OCI-LY7 (cell line): Measurements from ENCODE around the gene RAB11FIP4.

Experiments
- CTCF ChIP-seq: fragments of 200-600 bp; sonication (generic); conservative IDR thresholded peaks from 2 replicates; pipeline ENCODE4 v1.5.1; 2014; ENCODE audit warnings: mild to moderate bottlenecking, antibody characterized with exemption, low read length, moderate library complexity, mixed read lengths
- EZH2phosphoT487 ChIP-seq: fragments of 200-600 bp; sonication (generic); IDR thresholded peaks from 2 replicates; pipeline ENCODE4 v1.6.1; 2018; ENCODE audit warnings: low read depth, borderline replicate concordance, mild to moderate bottlenecking, mixed run types, antibody characterized with exemption, low read length, moderate library complexity, mixed read lengths

GRCh38 chr17:31417051-31417792 is 25.7 kb downstream of the RAB11FIP4 start:
- TF ChIP-seq CTCF = no peak
- no peak for TF ChIP-seq EZH2phosphoT487
